GM20000 (cell line): Measurements from ENCODE around the gene NAIF1.
"Not testable (repeated sequence)": the region's sequence is repeated elsewhere in the genome, so short reads cannot be mapped to it uniquely, and the experiment has no call there.

ENCODE experiments used
- DNase-seq: peaks from one replicate; pipeline ENCODE4 v3.0.0; 2012; ENCODE audit warnings: low spot score
- CTCF ChIP-seq: IDR thresholded peaks from 2 replicates; pipeline ENCODE4 v1.5.1; 2012; ENCODE audit warnings: mild to moderate bottlenecking, control low read depth; ENCODE audit errors: extremely low read depth, missing control alignments

The NAIF1 gene

GRCh38 chr9:128078504-128079434 is 11.6 kb upstream of the NAIF1 start:
- no peak for TF ChIP-seq CTCF
- no peak for DNase-seq

- TF ChIP-seq CTCF: no peak
- DNase-seq: no peak
Measured at GRCh38 chr9:128077847-128078503, 10.9 kb upstream of the NAIF1 start.

GRCh38 chr9:128073253-128073886 is 6.2 kb upstream of the NAIF1 start:
- no peak for DNase-seq
- TF ChIP-seq CTCF: no peak

GRCh38 chr9:128072144-128073021 is 5.3 kb upstream of the NAIF1 start:
- peak; percentile 53 for DNase-seq

GRCh38 chr9:128071475-128071874 is 4.4 kb upstream of the NAIF1 start:
- not testable (repeated sequence) for DNase-seq

More at GRCh38 chr9:128072144-128073021, 5.3 kb upstream of the NAIF1 start:
- TF ChIP-seq CTCF: no peak

GRCh38 chr9:128070874-128071273 is 3.8 kb upstream of the NAIF1 start:
- DNase-seq: no peak

More at GRCh38 chr9:128070874-128071273, 3.8 kb upstream of the NAIF1 start:
- TF ChIP-seq CTCF: no peak
